Kidney capillary endothelial cell (primary cell): ENCODE data around the gene AJAP1.

Experiments
- DNase-seq: peaks from one replicate; pipeline ENCODE4 v3.0.0-alpha.2; 2018; ENCODE audit warnings: low spot score

Gene AJAP1

DNA sequence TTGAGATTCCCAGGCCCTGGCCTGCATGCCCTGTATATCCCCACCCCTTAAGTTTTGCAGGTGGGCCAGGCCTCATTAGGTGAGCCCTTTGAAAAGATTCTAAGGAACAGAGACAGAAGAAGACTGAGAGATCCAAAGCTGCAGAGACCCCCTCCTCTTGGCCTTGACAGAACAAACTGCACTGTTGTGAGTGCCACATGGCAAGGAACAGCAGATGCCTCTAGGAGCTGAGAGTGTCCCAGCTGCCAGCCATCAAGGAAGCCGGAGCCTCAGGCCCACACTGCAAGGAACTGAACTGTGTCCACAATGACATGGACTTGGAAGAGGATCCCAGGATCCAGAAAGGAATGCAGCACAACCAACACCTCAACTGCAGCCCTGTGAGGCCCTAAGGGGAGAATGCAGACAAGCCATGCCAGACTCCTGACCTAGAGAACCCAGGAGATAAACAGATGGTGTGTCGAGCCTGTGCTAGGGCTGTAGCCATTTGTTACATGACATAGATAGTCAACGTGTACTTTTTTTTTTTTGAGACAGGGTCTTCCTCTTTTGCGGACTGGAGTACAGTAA is 182.7 kb downstream of the AJAP1 start:
- DNase-seq: no peak

- DNase-seq: no peak
These were observed 183.3 kb downstream of the AJAP1 start for GRCh38 chr1:4837752-4838151.

- no peak for DNase-seq
These were observed 183.8 kb downstream of the AJAP1 start for GRCh38 chr1:4838231-4838630.
